Measurements from ENCODE around the gene SLC4A1AP. TPM values are rescaled to one million over a fixed set of nuclear protein-coding genes. Genes with fewer than 3 reads are reported as not detected.
A peak's percentile ranks its signal among the peaks of the same experiment; 100 is the strongest.

SLC4A1AP gene
- total RNA-seq, 1 experiment from 2014 or later: 46.3 TPM

GRCh38 chr2:27703638-27704341 lies 40.1 kb downstream of the SLC4A1AP start:
- peak; percentile 90 for DNase-seq (ENCODE audit: low read depth)

GRCh38 chr2:27704342-27704876 lies 40.7 kb downstream of the SLC4A1AP start:
- no peak for DNase-seq (ENCODE audit: low read depth)

GRCh38 chr2:27705851-27706622 lies 42.3 kb downstream of the SLC4A1AP start:
- peak; percentile 96 for DNase-seq (ENCODE audit: low read depth)

- DNase-seq (ENCODE audit: low read depth): no peak
Measured at GRCh38 chr2:27707462-27708256, 44.0 kb downstream of the SLC4A1AP start.

GRCh38 chr2:27708257-27708654 lies 44.6 kb downstream of the SLC4A1AP start:
- no peak for DNase-seq (ENCODE audit: low read depth)

DNA sequence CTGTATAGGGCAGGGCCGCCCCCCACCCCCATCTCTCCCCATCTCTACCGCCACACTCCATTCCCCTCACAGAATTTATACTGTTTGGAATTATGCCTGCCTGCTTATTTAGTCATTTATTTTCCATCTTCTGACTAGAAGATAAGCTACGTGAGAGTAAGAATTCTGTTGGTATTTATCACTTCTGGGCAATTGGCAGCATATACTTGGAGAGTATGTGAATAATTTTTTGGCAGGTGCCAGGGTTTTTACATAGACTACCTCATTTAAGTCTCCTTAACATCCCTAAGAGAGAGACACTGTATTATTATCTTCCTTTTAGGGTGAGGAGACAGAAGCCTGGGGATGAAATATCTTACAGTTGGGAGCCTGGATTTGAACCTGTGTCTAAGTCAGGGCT lies 45.0 kb downstream of the SLC4A1AP start:
- DNase-seq (ENCODE audit: low read depth): no peak

- no peak for DNase-seq (ENCODE audit: low read depth)
Measured at GRCh38 chr2:27709326-27709725, 45.6 kb downstream of the SLC4A1AP start.

DNA sequence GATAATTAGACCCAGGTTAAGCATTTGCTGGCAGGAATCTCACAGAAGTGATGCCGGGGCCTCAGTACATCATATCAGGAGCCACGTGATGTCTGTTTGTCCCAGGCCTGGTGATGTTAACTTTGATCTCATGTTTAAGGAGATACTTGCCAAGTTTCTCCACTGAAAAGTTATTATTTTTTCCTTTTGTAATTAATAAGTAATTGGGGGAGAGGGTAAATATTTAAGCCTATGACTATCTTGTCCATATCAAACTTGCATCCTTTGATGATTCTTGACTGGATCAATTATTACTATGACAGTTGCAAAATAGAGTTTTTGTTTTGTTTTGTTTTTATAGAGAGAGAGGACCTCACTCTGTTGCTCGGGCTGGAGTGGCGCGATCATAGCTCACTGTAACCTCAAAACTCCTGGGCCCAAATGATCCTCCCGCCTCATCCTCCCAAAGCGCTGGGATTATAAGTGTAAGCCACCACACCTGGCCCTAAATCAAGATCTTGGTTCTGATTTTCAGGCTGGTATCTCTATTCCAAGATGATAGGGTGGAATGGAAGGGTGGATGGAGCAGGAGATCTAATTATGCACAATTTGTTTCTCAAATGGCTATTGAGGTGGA lies 46.4 kb downstream of the SLC4A1AP start:
- no peak for DNase-seq (ENCODE audit: low read depth)

DNA sequence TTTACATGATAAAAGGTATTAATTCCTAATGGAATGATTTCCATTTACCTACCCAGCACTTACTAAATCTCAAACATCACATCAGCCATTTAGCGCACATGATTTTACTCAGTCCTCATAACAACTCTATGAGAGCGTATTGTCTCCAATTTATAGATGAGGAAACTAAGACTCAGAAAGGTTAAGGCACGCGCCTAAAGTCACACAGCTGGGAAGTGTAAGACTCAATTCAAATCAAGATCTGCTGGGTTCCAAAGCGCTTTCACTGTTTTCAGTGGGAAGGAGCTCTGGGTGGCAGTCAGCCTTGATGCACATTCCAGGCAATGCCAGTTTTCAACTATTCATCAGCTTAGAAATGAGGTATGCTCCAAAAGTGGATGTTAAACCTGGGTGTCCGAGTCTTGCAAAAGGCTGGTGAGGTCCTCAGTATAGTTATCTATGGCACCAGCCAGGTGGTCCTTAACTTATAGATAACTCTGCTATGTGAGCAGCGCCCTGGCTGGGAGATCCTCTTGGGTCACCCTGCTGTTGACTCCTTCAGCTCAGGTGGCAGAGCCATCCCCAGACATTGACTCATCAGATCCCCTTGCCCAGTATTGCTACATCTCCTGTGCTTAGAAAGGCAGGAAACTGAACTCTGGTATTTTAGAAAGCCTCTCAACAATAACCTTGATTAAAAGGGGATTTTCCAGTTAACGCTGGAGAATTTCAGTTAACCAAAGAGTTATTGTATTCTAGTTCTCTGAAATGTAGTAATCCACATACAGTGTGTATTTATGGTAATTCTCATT lies 47.1 kb downstream of the SLC4A1AP start:
- peak; percentile 48 for DNase-seq (ENCODE audit: low read depth)

- DNase-seq (ENCODE audit: low read depth): no peak
Measured at GRCh38 chr2:27711804-27712203, 48.1 kb downstream of the SLC4A1AP start.

GRCh38 chr2:27712522-27712921 lies 48.8 kb downstream of the SLC4A1AP start:
- DNase-seq (ENCODE audit: low read depth): no peak

DNA sequence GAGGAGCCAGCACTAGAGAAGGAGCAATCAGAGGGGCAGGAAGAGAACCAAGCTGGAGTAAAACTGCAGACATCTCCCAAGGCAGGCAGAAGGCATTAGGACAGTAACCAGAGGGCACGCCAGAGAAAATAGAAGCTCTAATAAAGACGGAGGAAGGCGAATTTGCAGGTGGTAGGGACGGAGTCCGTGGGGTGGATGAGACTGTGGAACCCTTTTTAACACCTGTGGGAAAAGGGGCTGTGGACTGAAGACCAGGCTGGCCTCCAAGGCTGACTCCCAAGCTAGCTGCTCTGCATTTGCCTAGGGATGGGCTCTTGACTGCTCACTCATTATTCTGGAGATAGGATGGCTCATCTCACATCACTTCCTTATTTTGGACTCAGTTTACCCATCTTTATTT lies 49.5 kb downstream of the SLC4A1AP start:
- DNase-seq (ENCODE audit: low read depth): no peak

DNA sequence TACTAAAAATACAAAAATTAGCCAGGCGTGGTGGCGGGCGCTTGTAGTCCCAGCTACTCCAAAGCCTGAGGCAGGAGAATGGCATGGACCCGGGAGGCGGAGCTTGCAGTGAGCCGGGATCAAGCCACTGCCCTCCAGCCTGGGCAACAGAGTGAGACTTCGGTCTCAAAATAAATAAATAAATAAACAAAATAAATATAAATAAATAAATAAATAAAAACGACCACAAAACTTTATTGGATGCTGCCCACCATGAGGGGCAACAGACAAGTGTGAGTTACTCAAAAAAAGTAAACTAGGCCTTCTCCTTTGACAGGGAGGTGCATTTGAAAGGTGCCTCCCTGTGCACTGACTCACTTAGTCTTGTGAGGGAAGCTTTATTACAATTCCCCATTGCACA lies 50.4 kb downstream of the SLC4A1AP start:
- DNase-seq (ENCODE audit: low read depth): no peak

DNA sequence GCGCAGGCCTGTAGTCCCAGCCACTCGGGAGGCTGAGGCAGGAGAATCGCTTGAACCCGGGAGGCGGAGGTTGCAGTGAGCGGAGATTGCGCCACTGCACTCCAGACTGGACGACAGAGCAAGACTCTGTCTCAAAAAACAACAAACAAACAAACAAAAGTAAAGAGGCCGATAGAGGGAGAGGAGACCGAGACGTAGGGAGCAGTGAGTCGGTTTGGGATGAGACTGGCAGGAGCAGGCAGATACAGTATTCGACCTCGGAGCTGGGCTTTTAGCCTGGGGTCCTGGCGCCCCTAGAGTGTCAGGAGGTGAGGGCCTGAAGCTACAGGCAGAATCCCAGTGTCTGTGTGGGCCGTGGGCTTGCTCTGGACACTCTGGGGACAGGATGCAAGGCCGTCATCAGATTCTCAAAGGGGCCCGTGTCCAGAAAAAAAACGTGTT lies 51.2 kb downstream of the SLC4A1AP start:
- no peak for DNase-seq (ENCODE audit: low read depth)

DNA sequence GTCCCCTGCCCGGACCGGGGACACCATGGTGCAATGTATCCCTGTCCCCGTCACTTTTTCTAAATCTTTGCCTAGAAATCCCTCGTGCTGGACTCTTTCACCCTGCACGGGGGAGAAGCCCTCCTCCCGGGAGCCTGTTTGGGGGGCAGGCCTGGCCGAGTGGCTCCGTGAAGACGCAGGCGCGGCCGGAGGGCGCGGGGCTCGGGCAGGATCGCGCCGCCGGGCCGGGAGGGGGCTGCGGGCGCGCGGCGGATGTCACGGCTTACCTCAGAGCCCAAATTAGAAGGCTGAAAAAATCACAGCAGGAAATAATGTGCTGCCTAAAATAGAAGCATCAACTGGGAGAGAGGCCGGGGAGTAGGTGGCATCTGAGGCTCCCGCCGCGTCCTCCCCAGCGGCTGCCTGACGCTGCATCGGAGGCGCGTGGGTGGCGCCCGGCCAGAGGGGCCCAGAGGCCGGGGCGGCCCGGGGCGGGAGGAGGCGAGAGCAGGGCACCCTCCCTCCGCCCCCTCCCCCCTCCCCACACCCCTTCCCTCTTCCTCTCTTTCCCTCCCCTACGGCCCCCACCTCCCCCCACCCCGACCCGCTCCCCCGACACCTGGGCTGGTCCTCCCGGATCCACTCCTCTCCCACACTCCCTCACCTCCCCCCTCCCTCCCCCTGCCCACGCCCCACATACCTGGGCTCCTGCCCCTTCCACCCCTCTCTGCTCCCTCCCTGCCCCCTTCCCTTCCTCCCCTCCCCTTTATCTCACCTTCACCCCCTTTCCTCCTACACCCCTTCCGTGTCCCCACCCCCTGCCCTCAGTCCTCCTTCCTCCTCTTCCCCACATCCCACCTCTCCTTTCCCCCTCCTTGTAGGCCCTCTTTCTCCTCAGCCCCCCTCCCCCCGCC lies 51.9 kb downstream of the SLC4A1AP start:
- DNase-seq (ENCODE audit: low read depth): no peak

DNA sequence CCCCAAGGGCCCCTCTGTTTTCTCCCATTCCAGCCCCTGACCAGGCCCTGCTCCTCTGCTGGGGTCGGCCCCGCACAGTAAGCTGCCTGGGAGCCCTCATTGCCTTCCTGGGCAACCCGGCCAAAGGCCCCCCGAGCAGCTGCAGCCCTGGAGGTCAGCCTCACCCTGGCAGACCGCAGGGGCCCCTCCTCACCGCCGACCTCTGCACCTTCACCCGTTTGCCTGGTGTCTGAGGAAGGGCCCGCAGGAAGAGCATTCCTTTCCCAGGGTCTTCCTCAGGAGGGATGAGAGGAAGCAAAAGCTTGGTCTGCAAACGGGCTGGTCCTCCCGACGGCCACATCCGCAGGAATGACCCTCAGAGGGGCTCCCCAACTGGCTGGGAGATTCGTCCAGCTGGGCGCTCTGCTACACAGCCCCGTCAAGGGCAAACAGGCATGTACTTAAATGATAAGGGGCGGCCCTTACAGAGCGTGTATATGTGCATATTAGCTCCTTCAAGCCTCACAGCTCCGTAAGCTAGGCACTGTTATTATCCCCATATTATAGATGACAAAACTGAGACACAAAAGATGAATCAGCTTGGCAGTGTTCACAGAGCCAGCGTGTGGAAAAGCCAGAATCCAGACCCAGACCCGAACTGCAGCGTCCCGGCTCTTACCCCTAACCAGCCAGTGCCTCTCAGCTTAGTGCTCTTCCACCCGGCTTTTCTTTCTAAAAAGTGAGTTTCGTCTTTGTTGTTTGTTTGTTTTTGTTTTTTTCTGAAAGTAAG lies 52.8 kb downstream of the SLC4A1AP start:
- no peak for DNase-seq (ENCODE audit: low read depth)

GRCh38 chr2:27717070-27717795 lies 53.5 kb downstream of the SLC4A1AP start:
- peak; percentile 88 for DNase-seq (ENCODE audit: low read depth)

DNA sequence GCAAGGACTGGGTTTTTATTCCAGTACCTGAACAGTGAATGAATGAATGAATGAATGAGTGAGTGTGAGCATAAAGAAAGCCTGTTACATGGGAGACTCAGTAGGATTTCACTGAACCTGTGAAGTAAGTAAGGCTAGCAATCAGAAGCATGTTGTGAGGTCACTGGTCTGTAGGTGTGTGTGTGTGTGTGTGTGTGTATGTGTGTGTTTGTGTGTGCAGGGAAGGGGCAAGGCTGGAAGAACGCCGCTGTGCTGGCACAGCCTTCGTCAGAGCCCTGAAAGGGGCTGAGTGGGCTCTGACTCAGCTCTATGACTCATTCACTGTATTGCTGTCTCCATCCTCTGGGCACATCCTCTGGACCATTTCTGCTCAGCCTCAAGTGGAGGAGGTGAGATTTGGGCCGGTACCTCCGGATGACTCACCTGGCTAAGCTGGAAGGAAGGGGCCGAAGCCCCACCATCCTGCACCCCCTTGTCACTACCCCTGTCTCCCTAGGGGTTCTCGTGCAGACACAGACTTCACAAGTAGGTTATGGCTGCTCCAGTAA lies 56.4 kb downstream of the SLC4A1AP start:
- DNase-seq (ENCODE audit: low read depth): peak; percentile 95
